KOPT-K1 (cell line): ENCODE results near the gene PTPRG.

ENCODE experiments used
- H3K27ac ChIP-seq: fragments of 200-600 bp; sonication (generic); 2 replicates; pipeline ENCODE4 v1.5.1; 2016; ENCODE audit warnings: antibody characterized with exemption, mild to moderate bottlenecking, low read depth, low read length; ENCODE audit not compliant: poor library complexity, severe bottlenecking
- H3K36me3 ChIP-seq: fragments of 200-600 bp; sonication (generic); 2 replicates; pipeline ENCODE4 v1.5.1; 2017; ENCODE audit warnings: antibody characterized with exemption, mild to moderate bottlenecking, low read length, moderate library complexity; ENCODE audit not compliant: insufficient read depth
- H3K9me3 ChIP-seq: fragments of 200-600 bp; sonication (generic); 2 replicates; pipeline ENCODE4 v1.5.1; 2017; ENCODE audit warnings: antibody characterized with exemption, low read length, mild to moderate bottlenecking; ENCODE audit not compliant: insufficient read depth, poor library complexity, severe bottlenecking

Gene PTPRG

GRCh38 chr3:61789861-61790260 is 228.5 kb downstream of the PTPRG start:
- Histone ChIP-seq H3K27ac (no peak overlapping the region), H3K36me3 (no peaks in the 10 kb centered on the region), H3K9me3 (no peaks in the 10 kb centered on the region)

GRCh38 chr3:61790411-61790810 is 229.0 kb downstream of the PTPRG start:
- Histone ChIP-seq H3K27ac (no peak overlapping the region), H3K36me3 (no peaks in the 10 kb centered on the region), H3K9me3 (no peaks in the 10 kb centered on the region)

- H3K27ac ChIP-seq: no peak overlapping the region
- H3K9me3 ChIP-seq: no peaks in the 10 kb centered on the region
- H3K36me3 ChIP-seq: no peaks in the 10 kb centered on the region
Measured at GRCh38 chr3:61793056-61793455, 231.7 kb downstream of the PTPRG start.

GRCh38 chr3:61793521-61793920 is 232.2 kb downstream of the PTPRG start:
- Histone ChIP-seq H3K36me3 (no peaks in the 10 kb centered on the region), H3K9me3 (no peaks in the 10 kb centered on the region), H3K27ac (no peak overlapping the region)

GRCh38 chr3:61794341-61794740 is 233.0 kb downstream of the PTPRG start:
- Histone ChIP-seq H3K9me3 (no peaks in the 10 kb centered on the region), H3K27ac (no peak overlapping the region), H3K36me3 (no peaks in the 10 kb centered on the region)

GRCh38 chr3:61794961-61795360 is 233.6 kb downstream of the PTPRG start:
- no peak overlapping the region for H3K27ac ChIP-seq
- no peaks in the 10 kb centered on the region for H3K9me3 ChIP-seq
- H3K36me3 ChIP-seq: no peaks in the 10 kb centered on the region

- Histone ChIP-seq H3K27ac (no peak overlapping the region), H3K9me3 (no peaks in the 10 kb centered on the region), H3K36me3 (no peaks in the 10 kb centered on the region)
Measured at GRCh38 chr3:61796088-61796680, 234.8 kb downstream of the PTPRG start.

GRCh38 chr3:61796911-61797310 is 235.5 kb downstream of the PTPRG start:
- H3K27ac ChIP-seq: no peak overlapping the region
- no peaks in the 10 kb centered on the region for H3K9me3 ChIP-seq
- H3K36me3 ChIP-seq: no peaks in the 10 kb centered on the region

GRCh38 chr3:61802772-61803171 is 241.4 kb downstream of the PTPRG start:
- Histone ChIP-seq H3K9me3 (no peaks in the 10 kb centered on the region), H3K36me3 (no peaks in the 10 kb centered on the region), H3K27ac (no peak overlapping the region)

GRCh38 chr3:61803983-61804382 is 242.6 kb downstream of the PTPRG start:
- no peak overlapping the region for H3K27ac ChIP-seq
- H3K36me3 ChIP-seq: no peaks in the 10 kb centered on the region
- no peaks in the 10 kb centered on the region for H3K9me3 ChIP-seq

GRCh38 chr3:61804782-61805181 is 243.4 kb downstream of the PTPRG start:
- Histone ChIP-seq H3K36me3 (no peaks in the 10 kb centered on the region), H3K27ac (no peak overlapping the region), H3K9me3 (no peaks in the 10 kb centered on the region)

GRCh38 chr3:61805510-61806080 is 244.2 kb downstream of the PTPRG start:
- no peak overlapping the region for H3K27ac ChIP-seq

GRCh38 chr3:61806810-61807209 is 245.4 kb downstream of the PTPRG start:
- H3K9me3 ChIP-seq: no peaks in the 10 kb centered on the region
- H3K36me3 ChIP-seq: no peaks in the 10 kb centered on the region
- H3K27ac ChIP-seq: no peak overlapping the region

More at GRCh38 chr3:61805510-61806080, 244.2 kb downstream of the PTPRG start:
- H3K9me3 ChIP-seq: no peaks in the 10 kb centered on the region
- no peaks in the 10 kb centered on the region for H3K36me3 ChIP-seq

- Histone ChIP-seq H3K27ac (no peak overlapping the region), H3K36me3 (no peaks in the 10 kb centered on the region), H3K9me3 (no peaks in the 10 kb centered on the region)
Measured at GRCh38 chr3:61807865-61808276, 246.5 kb downstream of the PTPRG start.

GRCh38 chr3:61808526-61808925 is 247.2 kb downstream of the PTPRG start:
- no peaks in the 10 kb centered on the region for H3K9me3 ChIP-seq
- no peaks in the 10 kb centered on the region for H3K36me3 ChIP-seq
- no peak overlapping the region for H3K27ac ChIP-seq

GRCh38 chr3:61808999-61809398 is 247.6 kb downstream of the PTPRG start:
- no peaks in the 10 kb centered on the region for H3K36me3 ChIP-seq
- no peak overlapping the region for H3K27ac ChIP-seq
- H3K9me3 ChIP-seq: no peaks in the 10 kb centered on the region
